B cell (primary cell): Measurements from ENCODE around the gene BACE1-AS.
"Not testable (repeated sequence)": the region's sequence is repeated elsewhere in the genome, so short reads cannot be mapped to it uniquely, and the experiment has no call there.

Source experiments
- CTCF ChIP-seq: fragments of 200-600 bp; IDR thresholded peaks from one replicate; pipeline ENCODE4 v1.8.0; 2022; ENCODE audit warnings: antibody characterized with exemption, mild to moderate bottlenecking
- EZH2 ChIP-seq: IDR thresholded peaks from 2 replicates; pipeline ENCODE4 v1.6.1; 2012; ENCODE audit warnings: borderline replicate concordance, low read depth, mild to moderate bottlenecking, moderate library complexity, low read length; ENCODE audit not compliant: insufficient read depth, poor library complexity, severe bottlenecking

- not testable (repeated sequence) for TF ChIP-seq EZH2, CTCF
Measured at GRCh38 chr11:117264624-117265323, 26.4 kb upstream of the BACE1-AS start.
